Stimulated activated CD4-positive, alpha-beta T cell treated with anti-CD3 and anti-CD28 coated beads, TNF-alpha, amount 100 ng/mL, for 48 hours (primary cell): Measurements from ENCODE around the gene EBF4.
"Not testable (repeated sequence)": the region's sequence is repeated elsewhere in the genome, so short reads cannot be mapped to it uniquely, and the experiment has no call there.

ENCODE experiments used
- DNase-seq, 3 donors: peaks; one replicate each; pipeline ENCODE4 v3.0.0-alpha.2; 2020; ENCODE audit warnings: low read depth in 3 of 3

The EBF4 gene

DNA sequence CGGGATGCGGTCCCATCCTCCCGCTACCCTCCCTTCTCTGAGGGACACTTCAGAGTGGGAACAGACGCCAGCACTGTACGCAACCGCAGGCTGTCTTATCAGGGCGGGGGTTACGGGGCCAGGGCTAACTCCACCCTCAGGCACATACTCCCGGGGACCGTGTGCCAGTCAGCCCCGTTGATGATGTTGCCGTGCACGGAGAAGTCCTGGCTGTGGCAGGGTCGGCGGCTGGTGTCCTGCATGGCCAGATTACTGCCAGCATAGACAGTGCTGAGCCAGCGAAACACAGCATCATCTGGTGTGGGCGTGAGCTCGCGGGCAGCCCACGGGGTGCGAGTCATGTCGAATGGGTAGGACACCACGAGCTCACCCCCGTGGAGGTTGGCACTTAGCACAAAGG, 102.9 kb downstream of the EBF4 start:
- no peak for DNase-seq

DNA sequence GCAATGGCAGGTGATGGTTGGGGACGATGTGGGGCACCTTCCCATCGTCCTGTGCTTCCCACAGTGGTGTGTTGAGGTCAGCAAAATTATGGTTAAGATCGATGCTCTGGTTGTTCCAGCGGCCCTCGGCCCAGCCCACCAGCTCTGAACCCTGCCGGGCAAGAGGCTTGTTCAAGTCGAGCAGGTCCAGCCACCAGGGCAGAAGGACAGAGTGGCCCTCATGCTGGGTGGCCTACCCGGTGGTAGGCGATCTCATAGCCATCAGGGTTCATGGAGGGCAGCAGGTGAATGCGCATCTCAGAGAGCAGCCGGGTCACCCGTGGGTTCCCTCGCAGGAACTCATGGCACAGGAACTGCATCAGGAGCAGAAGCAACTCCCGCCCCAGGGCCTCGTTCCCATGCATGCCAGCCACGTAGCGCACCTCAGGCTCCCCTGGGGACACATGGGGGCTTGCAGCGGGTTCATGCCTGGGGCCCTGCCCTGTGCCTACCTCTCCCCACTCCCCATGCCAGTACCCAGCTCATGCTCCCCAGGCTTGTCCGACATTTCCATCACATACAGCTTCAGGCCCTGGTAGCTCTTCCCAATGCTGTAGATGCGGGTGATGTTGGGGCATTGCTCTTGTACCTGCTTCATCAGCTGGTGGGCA, 103.6 kb downstream of the EBF4 start:
- DNase-seq, result no peak

DNA sequence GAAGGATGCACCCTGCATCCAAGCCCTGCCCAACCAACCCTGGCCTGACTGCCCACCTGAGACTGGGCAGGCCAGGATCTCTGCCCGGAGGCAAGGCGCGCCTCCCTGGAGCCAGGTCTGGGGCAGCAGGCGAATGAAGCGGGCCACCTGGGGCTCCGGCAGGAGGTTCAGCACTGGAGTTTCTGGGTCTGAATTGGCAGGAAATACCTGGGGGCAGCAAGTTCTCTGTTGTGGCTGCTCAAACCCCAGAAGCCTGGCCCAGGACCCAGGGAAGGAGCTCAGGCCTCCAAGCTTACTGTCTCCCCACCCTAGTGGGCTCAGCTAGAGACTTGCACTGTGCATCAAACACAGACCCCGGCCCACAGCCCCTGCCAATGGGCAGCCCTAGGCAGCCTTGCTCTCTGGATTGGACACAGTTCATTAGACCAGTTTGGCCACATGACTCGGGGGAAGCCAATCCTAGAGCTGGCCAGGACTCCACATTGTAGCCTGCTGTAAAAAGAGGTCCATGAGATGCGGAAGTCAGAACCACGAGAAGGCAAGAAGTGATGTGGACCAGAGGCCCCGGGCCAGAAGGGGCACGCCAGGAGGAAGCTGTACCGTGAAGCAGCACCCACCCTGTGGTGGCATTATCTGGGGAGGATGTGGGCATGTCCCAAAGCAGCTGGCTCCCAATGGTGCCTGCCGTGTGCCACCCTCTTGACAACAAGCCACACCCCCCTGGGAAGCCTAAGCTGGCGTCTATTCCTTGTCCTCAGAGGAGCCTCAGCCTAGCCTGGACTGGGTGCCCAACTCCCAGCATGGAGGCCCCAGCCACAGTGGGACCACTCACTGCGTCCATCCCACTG, 104.8 kb downstream of the EBF4 start:
- DNase-seq, result no peak

- no peak for DNase-seq
These were observed 105.7 kb downstream of the EBF4 start for GRCh38 chr20:2798095-2798805.

DNA sequence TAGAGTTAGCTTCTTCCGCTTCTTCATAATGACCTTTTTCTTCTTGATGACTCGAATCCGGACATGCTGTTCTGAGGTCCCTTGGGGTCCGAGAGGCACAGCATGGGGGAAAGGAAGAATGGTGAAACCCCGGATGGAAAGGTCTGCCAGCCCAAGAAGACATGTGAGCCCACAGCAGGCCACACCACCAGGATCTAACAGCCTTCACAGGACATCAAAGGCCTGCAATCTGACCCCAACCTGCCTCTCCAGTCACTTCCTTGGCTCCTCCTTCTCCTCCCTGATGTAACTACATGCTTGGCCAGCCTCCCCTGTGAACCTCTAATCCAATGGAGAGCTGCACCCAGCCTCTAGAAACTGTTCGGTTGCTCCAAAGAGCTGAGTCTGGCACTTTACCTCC, 106.2 kb downstream of the EBF4 start:
- DNase-seq, result no peak

GRCh38 chr20:2799271-2799670, 106.7 kb downstream of the EBF4 start:
- no peak for DNase-seq

DNA sequence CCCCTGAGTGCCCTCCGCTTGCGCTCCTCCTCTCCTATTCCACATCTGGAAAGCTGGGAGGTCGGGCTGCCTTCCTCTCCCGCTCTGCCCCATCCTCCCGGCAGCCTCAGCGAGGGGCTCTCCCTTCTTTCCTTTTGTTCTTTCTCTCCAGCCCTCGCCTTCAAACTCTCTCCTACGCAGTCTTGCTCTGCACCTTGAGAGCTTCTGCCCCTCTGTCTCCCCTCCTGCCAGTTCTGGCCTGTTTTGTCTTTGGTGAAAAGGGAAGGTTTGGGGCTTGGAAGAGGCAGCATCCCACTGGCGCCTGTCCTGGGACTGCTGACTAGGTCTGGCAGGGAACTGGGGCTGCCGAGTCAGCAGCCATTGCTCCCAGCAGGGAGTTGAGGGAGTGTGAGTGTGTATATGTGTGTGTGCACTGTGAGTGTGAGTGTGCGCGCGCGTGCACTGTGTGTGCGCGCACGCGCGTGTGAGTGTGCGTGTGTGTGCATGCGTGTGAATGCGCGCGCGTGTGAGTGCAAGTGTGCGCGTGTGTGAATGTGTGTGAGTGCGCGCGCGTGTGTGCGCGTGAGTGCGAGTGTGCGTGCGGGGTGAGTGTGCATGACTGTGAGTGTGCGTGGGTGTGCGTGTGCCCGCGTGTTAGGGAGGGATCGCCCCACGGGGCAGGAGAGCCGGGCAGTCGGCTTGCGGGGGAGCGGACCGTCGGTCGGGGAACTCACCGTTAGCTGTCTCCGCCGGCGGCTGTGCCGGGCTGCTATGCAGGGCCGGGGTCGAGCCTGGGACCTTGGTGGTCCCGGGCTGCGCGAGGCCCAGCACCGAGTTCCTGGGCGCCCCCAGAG, 107.3 kb downstream of the EBF4 start:
- no peak for DNase-seq

DNA sequence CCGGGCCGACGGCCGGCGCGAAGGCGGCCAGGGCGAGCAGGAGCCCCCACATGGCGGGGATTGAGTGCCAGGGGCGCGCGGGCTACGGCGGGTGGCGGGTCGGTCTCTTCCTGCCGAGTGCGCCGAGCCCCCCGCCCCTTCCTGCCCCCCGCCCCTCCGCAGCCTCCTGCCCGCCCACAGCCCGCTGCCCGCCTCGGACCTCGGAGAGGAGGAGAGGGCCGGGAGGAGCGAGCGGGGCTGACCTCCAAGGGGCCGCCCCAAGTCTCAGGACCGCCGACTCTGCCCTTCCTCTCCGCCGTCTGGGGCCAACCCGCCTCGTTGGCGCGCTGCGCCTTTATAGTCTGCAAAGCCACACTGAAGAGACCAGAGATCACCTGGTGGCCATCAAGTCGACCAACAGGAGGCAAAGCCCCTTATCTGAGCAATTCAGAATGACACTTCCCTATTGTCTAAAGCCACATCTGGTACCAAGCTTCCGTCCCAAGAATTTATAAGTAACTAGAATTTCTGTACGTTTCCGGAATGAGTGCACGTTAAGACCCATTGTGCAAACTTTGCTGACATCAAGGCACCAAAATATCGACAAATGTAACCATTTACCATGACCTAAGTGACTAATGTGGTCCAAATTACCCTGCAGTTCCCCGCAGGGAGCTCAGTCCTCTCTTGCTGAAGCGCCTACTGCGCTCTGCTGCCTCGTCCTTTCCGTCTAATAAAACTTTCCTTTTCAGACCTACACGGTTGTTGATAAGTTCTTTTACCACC, 108.1 kb downstream of the EBF4 start, which contains the start of gene CPXM1:
TSS of gene CPXM1 (minus strand) at position 107 of the 765 bp plus-strand sequence. CDS start at position 52, 55 bp downstream.
- no peak for DNase-seq

- no peak for DNase-seq
These were observed 108.7 kb downstream of the EBF4 start for GRCh38 chr20:2801286-2801728.

DNA sequence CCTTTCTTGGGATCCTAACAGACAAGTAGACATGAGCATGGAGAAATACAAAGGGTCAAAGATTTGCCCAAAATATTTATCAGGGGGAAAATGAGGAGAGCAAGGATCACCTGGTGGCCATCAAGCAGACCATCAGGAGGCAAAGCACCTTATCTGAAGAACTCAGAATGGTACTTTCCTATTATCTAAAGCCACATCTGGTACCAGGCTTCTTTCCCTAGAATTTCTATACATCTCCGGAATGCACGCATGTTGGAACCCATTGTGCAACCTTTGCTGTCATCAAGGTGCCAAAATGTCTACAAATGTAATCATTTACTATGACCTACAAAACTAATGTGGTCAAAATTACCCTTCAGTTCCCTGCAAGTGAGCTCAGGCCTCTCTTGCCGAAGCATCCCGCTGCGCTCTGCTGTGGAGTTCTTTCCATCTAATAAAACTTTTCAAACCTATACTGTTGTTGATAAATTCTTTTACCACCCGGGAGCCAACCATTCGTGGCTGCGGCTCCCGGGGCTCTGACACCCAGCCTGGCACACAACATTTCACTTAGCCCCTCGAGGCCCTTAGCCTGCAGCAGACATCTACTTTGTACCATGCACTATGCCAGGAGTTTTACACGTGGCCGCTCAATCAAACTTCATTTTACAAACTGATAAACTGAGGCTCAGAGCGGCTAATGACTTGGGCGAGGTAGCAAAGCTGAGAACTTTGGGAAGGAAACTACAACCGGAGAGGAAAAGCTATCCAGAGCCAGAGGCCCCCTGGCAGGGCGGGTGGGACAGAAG, 111.7 kb downstream of the EBF4 start:
- DNase-seq, result no peak

DNA sequence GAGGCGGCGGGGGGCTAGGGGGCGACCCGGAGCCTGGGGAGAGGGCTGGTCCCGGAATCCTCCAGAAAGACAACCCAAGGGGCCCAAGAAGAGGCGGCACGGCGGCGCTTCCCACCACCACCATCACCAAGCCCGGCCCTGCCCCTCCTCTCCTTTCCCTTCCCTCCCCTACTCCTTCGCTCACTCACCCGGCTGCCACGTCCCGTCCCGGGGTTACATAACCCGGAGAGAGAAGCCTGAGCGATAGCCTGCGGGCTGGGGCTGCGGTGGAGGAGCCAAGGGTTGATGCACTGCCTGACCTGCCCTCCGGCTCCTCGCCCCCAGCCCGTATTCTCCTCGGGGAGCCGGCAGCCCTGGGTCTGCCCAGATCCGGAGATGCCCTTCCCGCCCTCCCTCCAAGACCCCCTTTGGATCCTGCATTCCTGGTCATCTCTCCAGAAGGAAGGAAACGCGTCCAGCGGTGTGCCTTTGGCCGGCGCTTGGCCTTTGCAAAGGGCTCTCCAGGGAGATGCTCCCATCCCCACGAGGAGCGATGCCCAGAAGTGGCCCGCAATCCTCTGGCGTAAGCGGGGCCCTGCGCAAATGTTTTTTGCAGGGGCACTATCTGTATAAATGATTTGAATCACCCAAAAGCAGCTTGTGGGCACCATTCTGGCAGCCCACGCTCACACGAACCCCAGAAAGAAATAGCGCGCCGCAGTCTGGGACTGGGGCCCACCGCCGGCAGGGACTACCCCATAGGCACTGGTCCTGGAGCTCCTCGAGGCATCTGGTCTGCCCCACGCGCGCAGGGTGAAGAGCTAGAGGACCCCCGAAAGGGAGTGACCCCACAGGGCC, 112.5 kb downstream of the EBF4 start:
- DNase-seq, result no peak

DNA sequence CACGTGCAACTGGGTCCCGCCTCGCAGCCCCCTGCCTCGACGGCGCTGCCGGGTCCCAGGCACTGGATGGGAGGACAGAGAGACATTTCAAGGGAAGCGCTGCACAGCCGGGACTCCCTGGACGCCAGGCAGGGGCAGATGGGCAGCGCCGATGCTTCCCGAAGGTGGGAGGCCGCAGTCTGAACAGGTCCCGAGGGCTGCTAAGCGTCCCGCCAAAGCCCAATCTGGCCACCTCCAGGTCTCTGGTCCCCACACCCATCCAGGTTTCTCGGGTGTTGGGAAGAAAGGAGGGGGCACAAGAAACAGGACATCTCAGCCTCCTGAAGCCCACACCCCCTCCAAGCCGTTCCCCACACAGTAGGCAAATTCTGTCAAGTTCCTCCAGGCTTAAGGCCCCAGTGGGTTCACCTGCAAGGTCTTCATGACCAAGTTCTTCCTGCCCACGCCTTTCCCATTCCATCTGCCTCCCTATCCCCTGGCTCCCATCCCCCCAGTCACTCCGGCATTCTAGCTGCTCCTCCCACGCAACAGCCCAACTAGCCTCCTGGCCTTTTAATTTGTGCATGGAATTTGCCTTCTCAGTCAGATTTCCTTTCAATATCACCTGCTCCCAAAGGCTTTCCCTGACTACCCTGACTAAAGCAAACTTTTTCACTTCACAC, 113.2 kb downstream of the EBF4 start:
- no peak for DNase-seq

- no peak for DNase-seq
These were observed 113.7 kb downstream of the EBF4 start for GRCh38 chr20:2806351-2806701.

GRCh38 chr20:2807019-2807418, 114.4 kb downstream of the EBF4 start:
- DNase-seq, result no peak

DNA sequence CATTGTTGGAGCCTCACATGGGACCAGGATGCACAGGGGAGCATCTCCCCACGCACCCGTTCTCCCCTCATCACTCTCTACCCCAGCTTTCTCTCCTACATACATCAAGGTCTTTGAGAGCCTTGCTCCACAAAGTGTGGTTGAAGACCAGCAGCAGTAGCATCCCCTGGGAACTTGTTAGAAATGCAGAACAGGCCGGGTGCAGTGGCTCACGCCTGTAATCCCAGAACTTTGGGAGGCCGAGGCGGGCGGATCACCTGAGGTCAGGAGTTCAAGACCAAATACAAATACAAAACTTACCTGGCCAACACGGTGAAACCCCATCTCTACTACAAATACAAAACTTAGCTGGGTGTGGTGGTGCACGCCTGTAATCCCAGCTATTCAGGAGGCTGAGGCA, 115.3 kb downstream of the EBF4 start:
- DNase-seq, result not testable (repeated sequence)

DNA sequence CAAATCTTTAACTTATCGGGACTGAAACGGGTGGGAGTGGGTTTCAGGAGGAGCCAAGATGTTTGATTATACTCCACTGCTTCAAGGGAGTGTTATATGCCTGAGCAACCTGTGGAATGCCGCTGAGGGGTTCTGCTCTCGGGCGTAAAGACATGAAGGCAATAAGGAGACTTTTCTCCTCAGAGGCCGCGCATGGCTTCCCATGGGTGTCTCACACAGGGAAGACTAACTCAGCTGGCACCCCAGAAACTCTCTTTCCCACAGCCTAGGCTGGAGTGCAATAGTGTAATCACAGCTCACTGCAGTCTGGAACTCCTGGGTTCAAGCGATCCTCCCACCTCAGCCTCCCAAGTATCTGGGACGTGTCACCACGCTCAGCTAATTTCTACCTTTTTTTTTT, 117.1 kb downstream of the EBF4 start:
- no peak for DNase-seq
